A673 (cell line): ENCODE results near the gene SPATS2L. TPM values are rescaled to one million over a fixed set of nuclear protein-coding genes. Genes with fewer than 3 reads are reported as not detected.
A peak's percentile ranks its signal among the peaks of the same experiment; 100 is the strongest.

Source experiments
- BruUV-seq: library from RNA; stranded (reverse); fragments of 400-500 nt; replicated peaks from 2 replicates; lab custom pipeline; 2021; lab: Mats Ljungman, UMichigan
- CTCF ChIA-PET: fragments of 300-600 bp; sonication (Branson Sonifier 250); formaldehyde crosslinking; loops from one replicate; lab custom pipeline; 2022; ENCODE audit warnings: antibody characterized with exemption; lab: Charles Lee
- POLR2A ChIA-PET: fragments of 300-600 bp; sonication (Branson Sonifier 250); formaldehyde crosslinking; loops from one replicate; lab custom pipeline; 2022; ENCODE audit warnings: antibody characterized with exemption; ENCODE audit not compliant: low non-redundant PET; lab: Charles Lee
- DNase-seq: peaks from one replicate; pipeline ENCODE4 v3.0.0-alpha.2; 2015; ENCODE audit warnings: low spot score
- H3K27ac ChIP-seq: fragments of 200-600 bp; sonication (generic); 2 replicates; pipeline ENCODE4 v1.5.1; 2016; ENCODE audit warnings: mixed run types, low read depth, mild to moderate bottlenecking, mixed read lengths, antibody characterized with exemption, low read length; ENCODE audit not compliant: poor library complexity, severe bottlenecking
- H3K27me3 ChIP-seq: fragments of 200-600 bp; sonication (generic); replicated peaks from 2 replicates; pipeline ENCODE4 v1.6.1; 2017; ENCODE audit warnings: mixed run types, low read depth, mild to moderate bottlenecking, mixed read lengths, antibody characterized with exemption, low read length; ENCODE audit not compliant: insufficient read depth, poor library complexity
- H3K36me3 ChIP-seq: fragments of 200-600 bp; sonication (generic); 2 replicates; pipeline ENCODE4 v1.6.1; 2016; ENCODE audit warnings: mixed run types, mild to moderate bottlenecking, mixed read lengths, antibody characterized with exemption, low read length; ENCODE audit not compliant: insufficient read depth, poor library complexity, severe bottlenecking
- H3K4me1 ChIP-seq: fragments of 200-600 bp; sonication (generic); 2 replicates; pipeline ENCODE4 v1.6.1; 2017; ENCODE audit warnings: mixed run types, mild to moderate bottlenecking, mixed read lengths, antibody characterized with exemption, low read length; ENCODE audit not compliant: insufficient read depth, poor library complexity, severe bottlenecking
- H3K4me3 ChIP-seq: fragments of 200-600 bp; sonication (generic); 2 replicates; pipeline ENCODE4 v1.5.1; 2016; ENCODE audit warnings: low read depth, mixed run types, mild to moderate bottlenecking, mixed read lengths, low read length; ENCODE audit not compliant: poor library complexity, severe bottlenecking
- H3K9me3 ChIP-seq: fragments of 200-600 bp; sonication (generic); 2 replicates; pipeline ENCODE4 v1.6.1; 2016; ENCODE audit warnings: mixed run types, low read depth, mild to moderate bottlenecking, mixed read lengths, antibody characterized with exemption, low read length; ENCODE audit not compliant: poor library complexity, severe bottlenecking
- EZH2 ChIP-seq: fragments of 200-600 bp; sonication (generic); IDR thresholded peaks from 2 replicates; pipeline ENCODE4 v1.6.1; 2017; ENCODE audit warnings: borderline replicate concordance, low read depth, mild to moderate bottlenecking, mixed read lengths, antibody characterized with exemption, low read length; ENCODE audit not compliant: poor library complexity, severe bottlenecking
- intact Hi-C: fragments of 100-400 bp; cut with micrococcal nuclease; formaldehyde crosslinking; loops from one replicate; pipeline ENCODE4 v1.10.0; 2022; ENCODE audit not compliant: unreplicated experiment
- total RNA-seq: library from RNA; stranded (reverse); gene quantifications from 2 replicates; pipeline ENCODE4 v1.2.3, GENCODE V29; 2021
- TF ChIP-seq, protein P1 (sequence below): fragments of 300-800, 200-600 bp; sonication (generic); conservative IDR thresholded peaks from 2 replicates; pipeline ENCODE4 v1.5.1; 2017; ENCODE audit warnings: low read depth, mild to moderate bottlenecking, antibody characterized with exemption, low read length, moderate library complexity, mixed read lengths

Gene SPATS2L
- total RNA-seq, 1 experiment from 2014 or later: 10.0 TPM

GRCh38 chr2:200523158-200523557, 216.7 kb downstream of the SPATS2L start:
- intact Hi-C loops: no loop called here
- no TSS peak for BruUV-seq

DNA sequence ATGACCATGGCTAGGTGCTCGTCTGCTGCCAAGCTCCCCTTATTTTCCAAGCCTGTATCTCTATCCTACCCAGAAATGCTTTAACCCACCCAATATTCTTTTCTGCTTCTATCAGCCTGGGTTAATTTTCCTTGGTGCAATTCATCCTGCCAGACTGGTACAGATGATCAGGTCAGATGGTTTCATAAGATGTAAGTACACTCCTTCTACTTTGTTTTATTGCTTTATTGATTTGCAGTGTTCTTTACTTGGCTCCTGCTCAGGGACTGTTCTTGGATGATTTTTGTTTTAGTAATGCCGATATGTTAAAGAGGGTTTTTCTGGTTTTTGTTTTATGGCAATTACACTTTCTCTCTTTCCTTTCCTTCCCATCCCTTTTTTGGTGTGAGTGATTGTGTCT, 217.1 kb downstream of the SPATS2L start:
- no peaks in the 10 kb centered on the region for H3K36me3 ChIP-seq
- peaks cover 11% of the 10 kb centered on the region for H3K4me1 ChIP-seq
- ChIA-PET CTCF (no interaction called here), POLR2A (no interaction called here)
- H3K27me3 ChIP-seq: peaks cover 31% of the 10 kb centered on the region
- BruUV-seq: no TSS peak
- H3K9me3 ChIP-seq: no peaks in the 10 kb centered on the region
- no peak overlapping the region for H3K27ac ChIP-seq
- no peak for DNase-seq
- TF ChIP-seq, protein P1, sequence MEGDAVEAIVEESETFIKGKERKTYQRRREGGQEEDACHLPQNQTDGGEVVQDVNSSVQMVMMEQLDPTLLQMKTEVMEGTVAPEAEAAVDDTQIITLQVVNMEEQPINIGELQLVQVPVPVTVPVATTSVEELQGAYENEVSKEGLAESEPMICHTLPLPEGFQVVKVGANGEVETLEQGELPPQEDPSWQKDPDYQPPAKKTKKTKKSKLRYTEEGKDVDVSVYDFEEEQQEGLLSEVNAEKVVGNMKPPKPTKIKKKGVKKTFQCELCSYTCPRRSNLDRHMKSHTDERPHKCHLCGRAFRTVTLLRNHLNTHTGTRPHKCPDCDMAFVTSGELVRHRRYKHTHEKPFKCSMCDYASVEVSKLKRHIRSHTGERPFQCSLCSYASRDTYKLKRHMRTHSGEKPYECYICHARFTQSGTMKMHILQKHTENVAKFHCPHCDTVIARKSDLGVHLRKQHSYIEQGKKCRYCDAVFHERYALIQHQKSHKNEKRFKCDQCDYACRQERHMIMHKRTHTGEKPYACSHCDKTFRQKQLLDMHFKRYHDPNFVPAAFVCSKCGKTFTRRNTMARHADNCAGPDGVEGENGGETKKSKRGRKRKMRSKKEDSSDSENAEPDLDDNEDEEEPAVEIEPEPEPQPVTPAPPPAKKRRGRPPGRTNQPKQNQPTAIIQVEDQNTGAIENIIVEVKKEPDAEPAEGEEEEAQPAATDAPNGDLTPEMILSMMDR: no peak
- no peak for TF ChIP-seq EZH2
- intact Hi-C loops: no loop called here
- no peak overlapping the region for H3K4me3 ChIP-seq

More at GRCh38 chr2:200523158-200523557, 216.7 kb downstream of the SPATS2L start:
- no peak for DNase-seq
- peaks cover 31% of the 10 kb centered on the region for H3K27me3 ChIP-seq
- no peaks in the 10 kb centered on the region for H3K9me3 ChIP-seq
- H3K4me3 ChIP-seq: no peak overlapping the region
- no peaks in the 10 kb centered on the region for H3K36me3 ChIP-seq
- ChIA-PET CTCF (no interaction called here), POLR2A (no interaction called here)
- TF ChIP-seq, protein P1: no peak
- TF ChIP-seq EZH2: no peak
- peaks cover 11% of the 10 kb centered on the region for H3K4me1 ChIP-seq
- no peak overlapping the region for H3K27ac ChIP-seq

- intact Hi-C loops: no loop called here
- H3K27ac ChIP-seq: no peak overlapping the region
- CTCF ChIA-PET: no interaction called here
Observed at GRCh38 chr2:200525066-200525465, 218.6 kb downstream of the SPATS2L start.

More at GRCh38 chr2:200525066-200525465, 218.6 kb downstream of the SPATS2L start:
- TF ChIP-seq, protein P1: no peak
- no peak for TF ChIP-seq EZH2
- DNase-seq: no peak
- Histone ChIP-seq H3K9me3 (no peaks in the 10 kb centered on the region), H3K4me1 (peaks cover 11% of the 10 kb centered on the region), H3K4me3 (peak overlapping the region; percentile 64), H3K27me3 (peaks cover 31% of the 10 kb centered on the region), H3K36me3 (no peaks in the 10 kb centered on the region)
- no TSS peak for BruUV-seq
- POLR2A ChIA-PET: no interaction called here
